ENCODE results near the gene PIGM.

GRCh38 chr1:160069460-160070231, 37.9 kb upstream of the PIGM start, which contains the start of gene KCNJ10:
- TF ChIP-seq CTCF (IDR thresholded peaks at IDR 0.05; ENCODE audit: borderline replicate concordance, extremely low read depth, low read length, poor library complexity, severe bottlenecking) (no peak), EZH2 (IDR thresholded peaks at IDR 0.05; ENCODE audit: borderline replicate concordance, low read depth, low read length, severe bottlenecking) (peak; percentile 29)

Data from DND-41 (cell line).